ENCODE results near the gene FNDC8.
A peak's percentile ranks its signal among the peaks of the same experiment; 100 is the strongest.
"Not testable (repeated sequence)": the region's sequence is repeated elsewhere in the genome, so short reads cannot be mapped to it uniquely, and the experiment has no call there.

FNDC8 gene

DNA sequence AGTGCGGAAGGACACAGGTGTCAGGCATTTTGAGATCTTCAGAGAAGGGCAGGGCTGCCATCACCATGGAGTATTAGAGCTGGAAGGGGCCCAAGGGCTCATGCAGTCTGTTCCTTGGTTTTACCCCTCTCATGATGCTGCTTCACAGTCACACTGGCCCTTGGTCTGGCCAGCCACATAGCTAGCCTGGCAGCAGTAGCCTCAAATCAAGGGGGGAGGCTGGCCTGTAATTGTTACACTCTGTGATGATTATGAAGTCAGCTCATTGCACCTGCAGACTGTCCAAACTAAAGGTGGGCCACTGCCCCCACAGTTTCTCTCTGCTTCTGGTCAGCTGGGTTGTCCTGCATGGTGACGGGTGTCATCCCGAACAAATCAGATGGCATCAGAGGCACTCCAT, at the start of gene FNDC8:
FNDC8 (plus strand) TSS at position 301 of the 400 bp plus-strand sequence; CDS start at position 380, 79 bp downstream.
- DNase-seq = no peak

DNA sequence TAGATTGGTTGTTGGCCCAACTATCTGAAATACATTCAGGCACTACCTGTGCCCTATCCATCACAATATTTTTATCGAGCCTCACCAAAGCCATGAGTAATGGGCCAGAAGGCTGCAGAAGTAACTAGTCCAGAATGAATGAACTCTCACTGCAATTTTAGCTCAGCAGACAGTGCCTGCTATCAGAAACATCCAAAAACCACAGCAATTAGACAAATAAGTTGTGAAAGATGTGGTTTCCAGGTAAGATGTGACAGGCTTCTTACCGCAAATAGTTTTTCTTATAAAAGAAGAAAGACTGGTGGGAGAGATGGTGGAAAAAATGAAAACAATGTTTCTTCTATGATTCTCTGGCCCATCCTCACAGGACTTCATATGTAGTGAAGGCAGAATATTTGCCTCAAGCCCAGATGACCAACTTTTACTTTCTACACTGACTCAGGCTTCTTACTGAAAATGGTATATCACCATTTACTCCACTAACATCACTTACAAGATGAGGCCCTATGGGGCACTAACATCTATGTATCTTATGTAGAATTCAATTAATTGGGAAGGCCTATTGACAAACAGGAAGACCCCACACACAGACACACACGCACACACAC, 48.1 kb upstream of the FNDC8 start:
- no peak for DNase-seq

DNA sequence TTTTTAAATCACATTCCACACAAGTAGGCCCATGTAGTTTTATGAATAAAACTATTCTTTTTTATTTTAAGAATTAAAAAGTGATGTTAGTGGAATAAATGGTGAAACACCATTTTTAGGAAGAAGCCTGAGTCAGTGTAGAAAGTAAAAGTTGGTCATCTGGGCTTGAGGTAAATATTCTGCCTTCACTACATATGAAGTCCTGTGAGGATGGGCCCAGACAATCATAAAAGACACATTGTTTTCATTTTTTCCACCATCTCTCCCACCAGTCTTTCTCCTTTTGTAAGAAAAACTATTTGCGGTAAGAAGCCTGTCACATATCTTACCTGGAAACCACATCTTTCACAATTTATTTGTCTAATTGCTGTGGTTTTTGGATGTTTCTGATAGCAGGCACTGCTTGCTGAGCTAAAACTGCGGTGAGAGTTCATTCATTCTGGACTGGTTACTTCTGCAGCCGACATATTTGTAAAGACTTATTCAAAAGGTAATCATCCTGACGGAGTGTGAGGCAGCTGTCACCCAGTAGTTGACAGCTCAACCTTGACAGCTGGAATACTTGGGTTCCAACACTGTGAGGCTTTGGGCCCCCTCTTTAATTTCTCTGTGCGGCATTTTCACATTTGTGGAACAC, 47.3 kb upstream of the FNDC8 start:
- no peak for DNase-seq

DNA sequence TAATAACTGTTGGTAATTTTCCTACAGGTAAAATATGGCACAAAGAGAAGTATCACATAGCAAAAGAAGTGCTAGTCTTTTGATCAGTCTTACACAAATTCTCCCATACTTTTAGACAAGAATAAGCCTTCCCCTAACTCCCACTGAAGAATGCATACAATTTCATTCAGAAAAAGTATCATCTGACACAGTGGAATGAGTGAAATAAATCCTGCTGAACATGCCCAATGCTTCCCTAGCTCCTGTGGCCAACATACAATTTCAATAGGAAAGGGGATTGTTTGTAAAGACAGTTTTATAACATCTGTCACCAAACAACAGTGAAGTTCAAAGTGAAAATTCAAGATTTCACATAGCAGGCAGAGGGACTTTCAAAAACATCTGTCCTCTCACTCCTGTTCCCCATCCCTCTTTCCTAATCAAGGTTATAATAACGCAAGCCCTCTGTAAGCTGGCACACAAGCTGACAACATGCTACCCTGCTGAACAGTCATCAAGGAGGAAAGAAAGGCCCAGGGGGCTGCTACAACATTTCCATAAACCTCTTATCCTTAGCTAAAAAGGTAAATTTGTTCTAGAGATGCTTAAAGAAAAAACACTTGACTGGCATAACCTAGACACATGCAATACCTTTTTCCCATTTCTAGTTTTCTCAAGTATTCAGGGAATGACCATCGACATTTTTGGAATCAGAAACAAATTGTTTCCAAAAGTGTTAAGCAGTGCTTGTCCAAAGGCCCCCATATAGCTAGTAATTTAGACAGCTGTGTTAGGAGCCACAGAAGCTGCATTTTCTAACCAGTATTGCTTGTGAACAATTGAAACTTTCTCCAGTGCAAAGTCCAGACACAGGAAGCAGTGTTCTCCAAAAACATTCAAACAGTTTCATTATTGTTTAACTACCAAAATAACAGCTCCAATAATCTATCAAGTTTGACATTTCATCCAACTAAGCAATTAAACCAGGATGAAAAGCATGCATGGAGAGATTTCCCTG, 46.4 kb upstream of the FNDC8 start:
- no peak for DNase-seq

DNA sequence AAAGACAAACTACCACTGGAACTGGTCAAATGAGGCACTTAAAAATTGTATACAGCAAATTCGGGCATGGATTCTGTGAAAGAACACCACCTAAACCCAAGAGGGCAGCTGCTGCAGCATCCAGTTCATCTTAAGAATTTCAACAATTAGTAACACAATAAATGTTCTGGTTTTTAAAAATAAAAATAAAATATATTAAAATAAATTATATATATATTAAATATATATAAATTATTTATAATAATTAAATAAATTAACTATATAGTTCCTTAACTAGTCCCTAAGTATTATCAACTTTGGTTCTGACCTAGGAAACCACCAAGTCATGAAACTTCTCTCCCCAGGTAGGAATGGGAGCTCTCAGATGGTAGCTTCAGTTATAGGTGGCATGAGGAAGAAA, 44.5 kb upstream of the FNDC8 start:
- no peak for DNase-seq

DNA sequence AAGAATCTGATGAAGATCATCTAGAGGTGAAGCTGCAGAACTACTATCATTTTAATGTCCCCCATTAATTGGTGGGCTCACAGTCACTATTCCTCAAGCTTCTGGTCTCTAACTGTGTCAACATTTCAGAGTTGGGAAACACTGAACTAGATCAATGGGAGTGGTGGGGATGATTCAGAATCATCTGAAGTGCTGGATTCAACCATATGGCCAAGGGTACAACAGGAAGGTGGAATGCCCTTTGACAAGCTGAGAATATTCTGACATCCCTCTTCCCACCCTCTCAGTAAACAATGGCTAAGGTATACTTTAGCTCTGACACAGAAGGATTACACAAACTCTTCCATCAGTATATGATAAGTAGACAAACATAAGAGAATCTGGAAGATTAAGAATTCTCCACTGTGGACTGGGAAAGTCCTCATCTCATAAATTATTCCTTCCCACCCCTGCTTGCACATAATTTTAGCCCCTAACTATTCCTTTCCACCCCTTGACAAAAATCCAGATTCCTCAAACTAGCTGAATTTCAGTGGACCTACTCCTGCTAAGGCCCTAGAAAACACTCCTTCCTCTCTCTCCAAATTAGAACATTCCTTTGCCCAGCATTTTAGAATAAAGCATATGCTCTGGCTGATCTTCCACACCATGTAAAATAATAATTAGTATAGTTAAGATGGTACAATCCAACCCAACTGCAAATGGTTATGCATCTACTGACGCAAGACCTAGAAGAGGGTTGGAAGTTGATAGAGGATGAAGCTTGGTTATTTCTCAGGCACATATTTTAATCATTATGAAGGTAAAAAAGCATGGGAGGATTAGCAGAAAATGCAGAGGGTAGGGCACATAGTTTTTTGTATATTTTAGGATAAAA, 41.6 kb upstream of the FNDC8 start:
- DNase-seq = no peak

DNA sequence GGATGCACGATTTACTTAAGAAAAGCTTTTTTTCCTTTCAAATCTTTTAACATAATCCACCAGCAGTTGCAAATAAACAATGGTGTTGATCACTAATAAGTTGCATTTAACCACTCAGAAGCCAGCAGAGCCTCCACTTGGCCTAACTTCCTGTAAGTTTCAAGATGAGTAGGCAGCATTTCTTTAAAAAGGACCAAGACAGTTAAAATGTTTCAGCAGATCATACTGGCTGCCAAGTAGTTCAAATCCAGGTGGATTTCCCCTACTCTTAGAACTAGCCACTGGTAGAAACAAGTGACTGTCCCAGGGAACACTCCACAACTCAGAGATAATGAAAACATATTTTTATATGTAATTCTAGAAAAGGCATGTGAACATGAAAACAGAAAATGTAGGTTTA, 40.9 kb upstream of the FNDC8 start:
- DNase-seq = no peak

DNA sequence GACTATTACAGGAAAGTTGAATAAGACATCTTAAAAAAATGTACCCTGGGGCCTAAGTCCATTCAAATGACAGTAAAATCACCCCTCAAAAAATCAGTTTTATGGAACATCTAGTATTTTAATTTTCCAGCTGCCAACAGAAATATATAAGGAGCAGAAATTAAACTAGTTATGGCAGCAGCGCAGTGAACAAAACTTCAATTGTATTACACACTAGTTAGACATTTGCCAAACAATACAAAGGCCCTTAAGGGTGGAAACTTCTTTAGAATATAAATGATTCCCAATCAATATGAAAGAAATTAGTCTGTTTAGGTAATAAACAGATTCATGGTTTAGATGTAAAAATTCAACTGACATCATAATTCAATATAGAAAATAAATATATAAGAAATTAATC, 39.8 kb upstream of the FNDC8 start:
- DNase-seq = no peak

DNA sequence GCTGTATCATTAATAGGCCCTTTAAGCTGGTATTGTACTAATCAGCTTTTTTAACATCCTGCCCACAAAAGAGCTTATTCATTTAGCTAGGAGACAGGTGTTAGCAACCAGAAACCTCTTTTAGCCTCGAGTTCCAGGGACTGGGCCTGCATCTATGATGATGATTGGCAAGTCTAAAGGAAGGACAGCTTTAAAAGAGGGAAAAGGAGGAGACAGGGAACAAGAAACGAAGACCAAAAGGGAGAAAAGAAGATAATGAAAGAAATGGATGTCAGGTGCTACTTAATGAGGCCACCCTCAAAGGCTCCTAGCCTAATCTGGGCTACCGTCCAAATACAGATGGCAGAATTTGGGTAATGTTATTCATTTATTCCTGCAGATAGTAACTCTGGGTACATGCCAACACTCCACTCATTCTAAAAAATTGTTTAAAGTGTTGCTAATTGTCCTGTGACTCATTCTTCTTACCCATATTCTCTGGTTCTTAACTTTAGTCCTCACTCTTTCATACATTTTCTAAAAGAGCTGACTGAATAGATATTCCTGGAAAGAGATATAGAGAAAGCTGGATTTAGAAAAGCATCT, 39.2 kb upstream of the FNDC8 start:
- peak; percentile 83 for DNase-seq

DNA sequence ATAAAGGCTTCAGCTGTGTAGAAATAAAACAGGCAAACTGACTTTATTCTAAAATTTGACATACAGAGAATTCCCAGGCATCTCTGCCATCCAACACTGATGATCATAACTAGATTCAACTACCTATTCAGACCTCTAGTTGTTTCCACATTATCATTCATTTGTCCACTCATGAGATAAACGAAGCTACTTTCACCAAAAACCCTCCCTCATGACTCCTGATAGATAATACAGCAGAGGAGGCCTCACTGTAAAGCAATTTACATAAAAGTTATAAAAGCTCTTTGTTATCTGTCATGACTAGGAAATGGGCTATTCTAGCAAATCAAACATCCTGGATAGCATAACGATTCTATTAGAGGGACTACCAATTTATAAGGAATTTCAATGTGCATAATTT, 38.3 kb upstream of the FNDC8 start:
- no peak for DNase-seq

DNA sequence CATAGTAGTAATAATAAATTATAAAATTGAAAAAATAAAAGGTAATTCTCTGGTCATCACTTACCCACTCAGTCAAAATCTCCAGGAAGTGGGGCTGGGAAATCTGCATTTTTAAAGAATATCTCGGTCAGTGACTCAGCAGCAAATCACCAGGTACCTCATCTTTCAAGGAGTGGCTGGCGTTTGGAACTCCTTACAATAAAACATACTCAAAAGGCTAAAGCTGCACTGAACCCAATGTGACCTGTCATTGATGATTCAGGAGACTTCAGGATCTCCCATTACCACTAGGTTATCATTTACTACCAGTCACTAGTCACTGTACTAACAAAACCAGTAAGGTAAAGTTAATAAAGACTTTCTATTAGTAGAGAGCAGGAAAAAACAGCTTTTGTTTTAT, 36.4 kb upstream of the FNDC8 start:
- DNase-seq = no peak

DNA sequence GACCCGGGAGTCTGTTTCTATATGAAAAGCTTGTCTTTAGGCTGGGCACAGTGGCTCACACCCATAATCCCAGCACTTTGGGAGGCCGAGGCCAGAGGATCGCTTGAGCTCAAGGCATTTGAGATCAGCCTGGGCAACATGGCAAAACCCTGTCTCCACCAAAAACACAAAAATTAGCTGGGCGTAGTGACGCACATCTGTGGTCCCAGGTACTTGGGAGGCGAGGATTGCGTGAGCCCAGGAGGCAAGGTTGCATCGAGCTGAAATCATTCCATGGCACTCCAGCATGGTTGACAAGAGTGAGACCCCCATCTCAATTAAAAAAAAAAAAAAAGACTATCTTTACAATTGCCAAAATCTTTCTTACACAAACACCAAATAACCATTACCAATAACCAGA, 35.3 kb upstream of the FNDC8 start:
- DNase-seq = no peak

DNA sequence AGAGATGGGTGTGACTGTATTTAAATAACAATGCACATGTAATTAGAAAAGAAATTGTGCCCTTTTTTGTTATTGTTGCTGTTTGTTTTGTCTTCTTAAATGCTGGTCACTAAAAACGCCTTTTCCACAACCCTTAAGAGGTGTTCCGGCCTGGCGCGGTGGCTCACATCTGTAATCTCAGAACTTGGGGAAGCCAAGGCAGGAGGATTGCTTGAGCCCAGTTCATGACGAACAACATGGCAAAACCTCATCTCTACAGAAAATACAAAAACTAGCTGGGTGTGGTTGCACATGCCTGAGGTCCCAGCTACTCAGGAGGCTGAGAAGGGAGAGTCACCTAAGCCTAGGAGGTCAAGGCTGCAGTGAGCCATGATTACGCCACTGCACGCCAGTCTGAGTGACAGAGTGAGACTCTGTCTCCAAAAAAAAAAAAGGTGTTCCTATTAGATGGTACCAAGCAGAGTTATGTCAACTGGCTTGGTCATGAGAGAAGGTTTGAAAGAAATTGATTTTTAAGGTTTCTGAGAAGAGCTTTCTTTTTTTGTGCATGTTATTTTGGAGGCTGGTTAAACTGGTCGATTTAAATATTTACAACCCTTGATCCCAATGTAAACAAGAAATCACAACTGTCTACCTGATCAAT, 34.4 kb upstream of the FNDC8 start:
- no peak for DNase-seq

DNA sequence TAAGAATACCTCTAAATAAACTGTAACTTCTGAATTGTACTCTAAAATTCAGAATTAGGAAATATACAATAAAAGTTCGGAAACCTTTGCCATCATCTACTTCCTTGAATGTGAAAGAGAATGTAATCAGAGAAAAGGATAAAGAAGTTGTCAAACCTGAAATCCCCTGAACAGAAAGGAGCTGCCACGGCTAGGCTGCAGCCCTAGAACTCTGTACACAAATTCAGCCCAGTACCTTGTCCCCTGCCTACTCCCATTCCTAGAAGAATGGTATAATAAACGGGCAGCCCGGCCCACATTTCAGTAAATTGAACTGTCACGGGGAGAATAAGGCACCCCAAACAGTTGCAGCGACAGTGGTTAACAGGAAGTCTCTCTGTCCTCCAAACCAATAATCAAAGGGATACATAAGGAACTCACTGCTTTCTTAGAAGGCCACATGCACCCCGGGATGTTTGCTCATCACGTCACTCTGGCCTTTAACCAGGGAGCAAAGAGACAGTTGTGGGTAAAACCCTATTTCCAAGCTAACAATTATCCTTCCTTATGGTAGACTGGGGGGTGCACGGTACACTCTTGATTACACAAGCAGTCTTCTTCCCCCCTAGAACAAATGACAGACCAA, 33.6 kb upstream of the FNDC8 start:
- DNase-seq = no peak

DNA sequence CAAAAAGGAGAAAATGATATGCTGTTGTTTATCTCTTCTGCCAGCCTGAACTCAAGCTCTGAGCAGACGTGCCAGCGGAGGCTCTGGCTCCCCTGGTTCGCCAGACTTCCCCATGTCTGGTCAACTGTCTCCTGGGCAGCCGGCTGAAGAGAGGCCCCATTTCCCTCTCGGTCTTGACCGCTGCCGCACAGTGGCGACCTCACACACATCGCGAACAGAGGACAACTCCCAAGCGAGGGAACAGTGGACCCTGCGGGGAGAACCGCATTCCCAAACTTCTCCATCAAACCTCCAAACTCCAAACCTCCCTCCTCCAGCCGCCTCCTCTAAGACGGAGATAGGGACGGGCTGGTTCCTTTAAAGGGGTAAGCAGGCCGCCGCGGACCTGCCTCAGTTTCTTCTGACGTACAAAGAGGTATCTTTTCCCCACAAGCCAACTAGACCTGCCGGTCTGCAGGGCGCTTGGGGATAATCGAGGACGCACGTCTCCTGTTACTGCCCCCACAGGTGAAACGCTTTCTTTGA, 33.0 kb upstream of the FNDC8 start:
- no peak for DNase-seq

DNA sequence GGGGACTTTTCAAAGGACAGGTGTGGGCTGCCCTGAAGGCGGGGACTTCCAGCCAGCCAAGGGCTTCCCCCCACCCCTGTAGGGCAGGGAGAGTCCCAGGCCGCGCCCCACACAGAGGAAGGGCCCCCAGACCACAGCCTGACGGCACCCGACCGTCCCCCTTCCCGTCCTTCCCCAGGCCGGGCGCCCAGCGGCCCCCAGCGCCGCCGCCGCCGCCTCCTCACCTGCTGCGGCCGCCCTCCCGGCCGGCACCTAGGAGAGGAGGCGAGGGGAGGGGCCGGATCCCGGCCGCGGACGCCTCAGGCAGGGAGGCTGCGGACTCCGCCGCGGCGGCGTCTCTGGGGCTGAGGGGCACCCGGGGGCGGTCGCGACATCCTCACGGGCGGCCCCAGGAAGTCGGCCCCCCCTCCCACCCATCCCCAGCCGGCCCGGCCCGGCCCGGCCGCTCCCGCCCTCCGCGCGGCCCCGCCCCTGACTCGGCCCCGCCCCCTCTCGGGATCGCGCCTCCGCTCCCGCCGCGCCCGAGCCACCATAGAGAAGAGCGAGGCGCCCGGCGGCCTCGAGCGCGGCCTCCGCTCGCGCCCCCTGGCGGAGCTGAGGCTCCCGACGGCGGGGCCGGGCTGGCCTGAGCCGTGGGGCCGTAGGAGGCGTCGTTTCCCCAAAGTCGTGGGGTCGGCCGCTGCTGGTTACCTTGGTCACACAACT, 32.4 kb upstream of the FNDC8 start:
- peak; percentile 58 for DNase-seq

DNA sequence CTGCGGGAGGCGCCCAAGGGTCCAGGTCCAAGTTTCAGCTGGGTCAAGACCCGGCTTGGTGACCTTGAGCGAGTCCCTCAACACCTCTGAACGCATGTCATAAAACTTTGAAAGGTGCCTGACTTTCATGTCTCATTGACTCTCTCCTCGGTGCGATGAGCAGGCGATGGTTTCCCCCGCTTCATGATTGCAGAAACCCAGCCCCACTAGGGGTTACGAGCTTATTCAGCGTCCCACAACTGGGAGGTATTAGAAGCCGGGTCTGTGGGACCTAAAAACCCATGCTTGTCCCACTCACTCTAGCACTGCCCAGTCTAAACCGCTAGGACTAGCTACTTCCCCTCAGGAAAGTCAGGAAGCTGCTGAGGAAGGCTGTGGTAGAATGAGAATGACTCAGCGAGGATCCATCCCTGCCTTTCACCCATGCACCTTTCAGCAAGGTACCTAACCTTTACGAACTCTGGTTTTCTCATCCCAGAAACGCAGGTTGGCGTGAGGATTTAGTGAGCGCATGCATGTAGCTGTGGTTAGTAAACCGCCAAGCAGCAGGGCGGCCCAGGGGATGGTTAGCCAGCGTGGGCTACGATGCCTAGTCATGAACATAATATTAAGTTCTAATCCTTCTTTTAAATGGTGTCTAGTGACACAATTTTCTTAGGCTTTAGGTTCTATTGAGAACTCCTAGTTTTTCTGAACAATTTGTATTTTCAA, 31.7 kb upstream of the FNDC8 start:
- no peak for DNase-seq

DNA sequence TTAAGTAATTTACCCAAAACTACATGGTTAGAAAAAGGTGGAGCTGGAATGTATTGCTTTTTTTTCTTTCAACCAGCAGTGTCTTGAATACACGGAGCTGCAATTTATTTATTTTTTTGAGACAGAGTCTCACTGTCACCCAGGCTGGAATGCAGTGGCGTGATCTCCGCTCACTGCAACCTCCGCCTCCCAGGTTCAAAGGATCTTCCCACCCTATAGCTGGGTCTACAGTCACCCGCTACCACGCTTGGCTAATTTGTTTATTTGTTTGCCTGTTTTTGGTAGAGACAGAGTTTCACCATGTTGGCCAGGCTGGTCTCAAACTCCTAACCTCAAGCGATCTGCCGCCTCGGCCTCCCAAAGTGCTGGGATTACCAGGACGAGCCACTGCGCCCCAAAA, 30.7 kb upstream of the FNDC8 start:
- DNase-seq = not testable (repeated sequence)

DNA sequence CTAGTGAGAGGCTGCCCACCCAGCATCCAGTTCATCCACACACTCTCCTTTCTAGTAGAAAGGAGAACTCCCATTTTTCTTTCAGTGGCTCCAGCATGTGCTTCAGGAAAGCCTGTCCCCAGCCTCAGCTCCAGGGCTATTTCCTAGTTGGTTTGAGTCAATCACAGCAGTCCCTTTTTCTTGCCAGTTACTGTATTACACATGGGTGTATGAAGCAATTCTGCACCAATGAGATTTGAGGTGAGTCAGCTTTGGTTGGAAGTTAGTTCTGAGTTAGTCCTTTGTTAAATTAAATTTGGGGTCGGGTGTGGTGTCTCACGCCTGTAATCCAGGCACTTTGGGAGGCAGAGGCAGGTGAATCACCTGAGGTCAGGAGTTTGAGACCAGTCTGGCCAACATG, 26.5 kb upstream of the FNDC8 start:
- DNase-seq = no peak

DNA sequence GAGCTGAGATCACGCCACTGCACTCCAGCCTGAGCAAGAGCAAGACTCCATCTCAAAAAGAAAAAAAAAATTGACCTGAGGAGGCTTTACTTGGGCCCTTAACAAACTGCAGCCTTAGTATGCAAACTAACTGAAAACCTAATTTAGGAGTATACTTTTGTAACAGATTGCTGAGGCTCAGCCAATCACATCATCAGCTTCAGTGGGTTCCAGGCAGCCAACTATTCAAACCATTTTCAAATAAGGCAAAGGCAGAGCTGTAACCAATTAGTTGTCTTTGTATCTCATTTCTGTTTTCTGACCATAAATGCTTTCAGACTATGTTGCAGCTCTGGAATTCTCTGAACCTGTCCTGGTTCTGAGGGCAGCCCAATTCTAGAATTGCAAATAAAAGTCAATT, 25.7 kb upstream of the FNDC8 start:
- no peak for DNase-seq
